Effector memory CD4-positive, alpha-beta T cell (primary cell): ENCODE results near the gene TTLL11.
"Not testable (repeated sequence)": the region's sequence is repeated elsewhere in the genome, so short reads cannot be mapped to it uniquely, and the experiment has no call there.

Experiments
- DNase-seq, 3 donors: peaks; one replicate each; pipeline ENCODE4 v3.0.0-alpha.2; 2020
- H3K27ac ChIP-seq: 2 replicates; pipeline ENCODE4 v1.7.0; 2013; ENCODE audit warnings: mild to moderate bottlenecking, low read length, moderate library complexity; ENCODE audit not compliant: insufficient read depth, poor library complexity, severe bottlenecking
- H3K27me3 ChIP-seq: replicated peaks from 2 replicates; pipeline ENCODE4 v1.7.0; 2013; ENCODE audit warnings: mild to moderate bottlenecking, low read length; ENCODE audit not compliant: insufficient read depth, control insufficient read depth, poor library complexity, severe bottlenecking
- H3K36me3 ChIP-seq: 2 replicates; pipeline ENCODE4 v1.7.0; 2013; ENCODE audit warnings: mild to moderate bottlenecking, low read length, moderate library complexity; ENCODE audit not compliant: control insufficient read depth, insufficient read depth
- H3K4me1 ChIP-seq: 2 replicates; pipeline ENCODE4 v1.7.0; 2013; ENCODE audit warnings: low read length, mild to moderate bottlenecking; ENCODE audit not compliant: control insufficient read depth, insufficient read depth, poor library complexity, severe bottlenecking
- H3K4me3 ChIP-seq: 2 replicates; pipeline ENCODE4 v1.7.0; 2013; ENCODE audit warnings: low read length, low read depth, mild to moderate bottlenecking; ENCODE audit not compliant: insufficient read depth, poor library complexity, severe bottlenecking
- H3K9me3 ChIP-seq: 2 replicates; pipeline ENCODE4 v1.7.0; 2013; ENCODE audit warnings: mild to moderate bottlenecking, low read length, moderate library complexity; ENCODE audit not compliant: control insufficient read depth

TTLL11 gene

DNA sequence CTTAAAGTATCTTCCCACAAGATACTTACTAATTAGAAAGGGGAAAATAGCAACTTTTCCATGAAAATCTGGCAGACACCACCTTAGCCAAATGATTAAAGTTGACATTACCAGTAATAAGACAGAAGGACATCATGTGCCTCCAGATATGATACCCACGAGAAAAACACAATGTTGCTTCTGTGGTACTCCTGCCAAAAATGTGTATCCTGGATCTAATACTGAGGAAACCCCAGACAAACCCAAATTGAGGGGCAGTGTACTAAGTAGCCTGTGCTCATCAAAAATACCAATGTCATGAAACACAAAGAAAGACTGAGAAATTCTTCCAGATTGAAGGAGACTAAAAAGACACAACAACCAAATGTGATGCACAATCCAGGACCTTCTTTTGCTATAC is 85.3 kb downstream of the TTLL11 start:
- Histone ChIP-seq H3K4me3 (no peak overlapping the region), H3K9me3 (no peaks in the 10 kb centered on the region), H3K36me3 (no peaks in the 10 kb centered on the region), H3K27me3 (no peaks in the 10 kb centered on the region), H3K4me1 (no peaks in the 10 kb centered on the region), H3K27ac (no peak overlapping the region)
- DNase-seq, result no peak

DNA sequence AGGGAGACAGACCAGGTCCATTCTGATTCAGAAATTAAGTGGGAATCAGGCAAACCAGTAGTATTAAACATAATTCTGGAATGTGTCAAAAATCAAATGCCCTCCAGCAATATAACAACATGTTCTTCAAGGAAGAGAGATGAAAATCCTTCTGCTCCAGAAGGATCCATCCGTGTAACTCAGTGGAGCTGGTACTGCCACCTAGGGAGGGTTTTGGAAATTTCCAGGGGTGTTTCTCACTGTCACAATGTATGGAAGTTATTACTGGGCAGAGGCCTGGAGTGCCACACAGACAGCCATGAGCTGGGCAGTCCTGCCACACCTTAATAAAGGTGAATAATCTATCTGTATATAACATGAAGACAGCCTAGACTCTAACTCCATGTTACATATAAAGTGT is 87.5 kb downstream of the TTLL11 start:
- H3K27me3 ChIP-seq, result no peaks in the 10 kb centered on the region
- no peak overlapping the region for H3K27ac ChIP-seq
- no peak overlapping the region for H3K4me3 ChIP-seq
- no peaks in the 10 kb centered on the region for H3K9me3 ChIP-seq
- H3K36me3 ChIP-seq, result no peaks in the 10 kb centered on the region
- no peak for DNase-seq
- H3K4me1 ChIP-seq, result no peaks in the 10 kb centered on the region

DNA sequence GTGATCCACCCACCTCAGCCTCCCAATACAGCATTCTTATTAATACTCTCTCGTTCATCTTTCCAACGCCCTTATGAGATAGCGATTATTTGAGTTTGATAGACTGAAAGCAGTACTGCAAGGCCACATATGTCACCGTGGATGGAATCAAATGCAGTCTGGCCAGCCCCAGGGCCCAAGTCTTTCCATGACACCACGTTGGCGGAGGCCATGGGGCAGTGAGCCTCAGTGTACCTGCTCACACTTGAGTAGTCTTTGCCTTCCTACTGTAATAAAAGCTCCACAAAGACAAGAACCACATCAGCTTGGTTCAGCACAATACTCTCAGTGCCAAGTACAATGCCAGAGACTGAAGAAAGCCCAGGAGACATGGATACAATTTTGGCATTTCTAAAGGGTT is 88.5 kb downstream of the TTLL11 start:
- Histone ChIP-seq H3K4me3 (no peak overlapping the region), H3K4me1 (no peaks in the 10 kb centered on the region), H3K27me3 (no peaks in the 10 kb centered on the region), H3K9me3 (no peaks in the 10 kb centered on the region), H3K36me3 (no peaks in the 10 kb centered on the region), H3K27ac (no peak overlapping the region)
- no peak for DNase-seq

DNA sequence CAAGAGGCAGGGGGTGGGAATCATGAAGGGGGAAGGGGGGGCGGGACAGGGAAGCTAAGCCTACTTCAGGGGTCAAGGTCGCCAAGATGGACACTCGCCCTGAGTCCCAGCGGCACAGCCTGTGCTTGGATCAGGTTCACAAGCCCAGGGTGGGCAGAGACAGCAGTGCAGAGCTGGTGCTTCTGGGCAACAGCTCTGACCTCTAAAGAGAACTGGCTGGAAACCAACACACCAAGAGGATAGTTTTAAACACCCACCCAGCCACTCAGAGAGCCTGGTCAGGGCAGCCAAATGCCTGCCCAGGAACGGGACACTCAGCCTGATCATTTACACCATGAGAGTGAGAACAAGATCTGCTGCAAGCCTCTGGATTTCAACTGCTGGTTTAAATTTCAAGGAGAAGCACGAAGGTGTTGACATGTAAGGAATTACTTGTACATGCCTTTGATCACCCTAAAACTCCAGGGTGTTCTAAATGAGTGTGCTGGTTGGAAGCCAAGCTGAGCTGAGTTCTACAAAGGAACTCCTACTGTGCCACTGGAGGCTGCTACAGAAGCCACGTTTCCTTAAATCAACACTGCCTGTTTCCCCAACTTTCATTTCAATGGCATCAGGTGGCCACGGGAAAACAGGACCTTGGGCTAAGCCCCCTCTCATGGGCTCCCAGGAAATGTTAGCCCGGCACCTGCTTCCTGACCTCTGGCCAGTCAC is 91.5 kb downstream of the TTLL11 start:
- DNase-seq, result no peak
- Histone ChIP-seq H3K27ac (no peak overlapping the region), H3K36me3 (no peaks in the 10 kb centered on the region), H3K4me1 (no peaks in the 10 kb centered on the region), H3K9me3 (no peaks in the 10 kb centered on the region), H3K4me3 (no peak overlapping the region), H3K27me3 (no peaks in the 10 kb centered on the region)

DNA sequence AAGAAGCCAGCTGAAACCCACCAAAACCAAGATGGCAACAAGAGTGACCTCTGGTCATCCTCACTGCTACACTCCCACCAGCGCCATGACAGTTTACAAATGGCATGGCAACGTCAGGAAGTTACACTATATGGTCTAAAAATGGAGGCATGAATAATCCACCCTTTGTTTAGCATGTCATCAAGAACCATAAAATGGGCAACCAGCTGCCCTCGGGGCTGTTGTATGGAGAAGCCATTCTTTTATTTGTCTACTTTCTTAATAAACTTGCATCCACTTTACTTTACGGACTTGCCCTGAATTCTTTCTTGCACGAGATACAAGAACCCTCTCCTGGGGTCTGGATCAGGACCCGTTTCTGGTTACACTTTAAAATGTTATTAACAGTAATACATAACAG is 92.6 kb downstream of the TTLL11 start:
- H3K36me3 ChIP-seq, DNase-seq, H3K9me3 ChIP-seq, H3K27ac ChIP-seq, H3K4me3 ChIP-seq, H3K4me1 ChIP-seq, H3K27me3 ChIP-seq: not testable (repeated sequence)

DNA sequence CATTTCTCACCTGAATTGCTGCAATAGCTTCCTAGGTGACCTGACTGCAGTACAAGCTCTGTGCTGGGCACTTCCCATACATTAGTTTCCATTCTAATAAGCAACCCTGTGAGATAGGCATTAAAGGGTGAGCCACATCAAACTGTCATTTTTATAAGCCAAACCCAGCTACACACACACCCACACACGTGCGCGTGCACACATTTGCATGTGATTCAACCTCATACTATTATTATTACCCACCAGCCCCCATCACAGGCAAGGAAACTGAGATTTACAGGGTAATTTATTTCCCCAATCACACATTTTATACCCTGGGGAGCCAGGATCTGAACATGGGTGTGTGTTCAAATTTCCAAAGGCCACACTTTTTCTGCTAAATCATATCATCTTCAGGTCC is 93.6 kb downstream of the TTLL11 start:
- Histone ChIP-seq H3K27ac (no peak overlapping the region), H3K4me1 (no peaks in the 10 kb centered on the region), H3K9me3 (no peaks in the 10 kb centered on the region), H3K36me3 (no peaks in the 10 kb centered on the region), H3K4me3 (no peak overlapping the region), H3K27me3 (no peaks in the 10 kb centered on the region)
- DNase-seq, result no peak

DNA sequence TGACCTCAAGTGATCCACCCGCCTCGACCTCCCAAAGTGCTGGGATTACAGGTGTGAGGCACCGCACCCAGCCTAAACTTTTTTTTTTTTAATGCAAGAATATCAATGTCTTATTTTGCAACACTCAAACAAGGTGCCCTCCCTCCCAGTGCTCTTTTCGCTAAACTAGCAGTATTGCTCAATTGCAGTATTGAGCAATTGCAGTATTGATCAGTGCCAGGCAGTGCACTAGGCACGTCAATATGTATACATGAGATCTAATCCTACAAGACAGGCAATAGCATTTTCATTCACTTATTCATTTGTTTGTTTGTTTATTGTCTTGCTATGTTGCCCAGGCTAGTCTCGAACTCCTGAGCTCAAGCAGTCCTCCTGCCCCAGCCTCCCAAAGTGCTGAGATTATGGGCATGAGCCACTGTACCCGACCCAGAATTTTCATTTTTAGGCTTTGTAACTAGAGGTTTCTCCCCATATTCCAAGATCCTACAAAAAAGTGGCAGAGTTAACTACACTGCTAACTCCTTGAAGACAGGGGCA is 94.5 kb downstream of the TTLL11 start:
- no peak for DNase-seq
- Histone ChIP-seq H3K4me1 (no peaks in the 10 kb centered on the region), H3K27me3 (no peaks in the 10 kb centered on the region), H3K36me3 (no peaks in the 10 kb centered on the region), H3K27ac (no peak overlapping the region), H3K4me3 (no peak overlapping the region), H3K9me3 (no peaks in the 10 kb centered on the region)

DNA sequence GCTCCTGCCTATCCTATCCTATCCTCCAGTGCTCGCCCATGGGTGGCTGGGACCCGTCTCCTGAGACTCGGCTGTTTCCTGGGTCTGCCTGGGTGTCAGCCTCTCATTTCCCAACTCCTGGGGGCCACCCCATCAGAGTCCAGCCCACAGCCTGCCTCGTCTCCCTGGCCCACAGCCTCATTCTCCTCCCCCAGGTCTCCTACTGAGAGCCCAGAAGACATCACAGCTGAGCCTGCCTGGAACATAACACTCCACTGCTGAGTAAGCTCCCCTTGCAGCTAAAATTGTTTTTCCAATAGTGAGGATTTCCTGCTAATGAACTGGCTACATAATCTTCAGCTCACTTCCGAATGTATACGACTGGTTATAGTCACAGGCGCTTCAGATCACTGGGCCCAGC is 95.3 kb downstream of the TTLL11 start:
- no peak for DNase-seq
- Histone ChIP-seq H3K4me1 (no peaks in the 10 kb centered on the region), H3K9me3 (no peaks in the 10 kb centered on the region), H3K4me3 (no peak overlapping the region), H3K27ac (no peak overlapping the region), H3K36me3 (no peaks in the 10 kb centered on the region), H3K27me3 (no peaks in the 10 kb centered on the region)

DNA sequence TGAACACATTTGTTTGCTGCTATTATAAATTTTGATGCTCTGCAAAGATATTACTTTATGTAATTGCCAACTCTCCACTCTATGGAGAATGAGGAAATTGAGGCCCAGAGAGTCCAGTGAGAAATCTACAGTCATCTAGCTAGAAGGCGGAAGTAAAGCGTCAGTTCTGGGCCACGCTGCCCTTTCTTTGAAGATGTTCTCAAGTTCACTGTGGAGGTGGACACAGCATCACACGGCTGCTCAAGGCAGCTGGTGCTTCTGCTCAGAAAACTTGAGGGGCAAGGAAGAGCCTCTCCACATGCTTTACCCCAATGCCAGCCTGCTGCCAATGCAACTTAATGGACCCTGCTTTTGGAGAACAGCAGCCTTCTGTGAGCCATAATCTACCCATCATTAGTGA is 96.3 kb downstream of the TTLL11 start:
- no peak for DNase-seq
- Histone ChIP-seq H3K4me3 (no peak overlapping the region), H3K9me3 (no peaks in the 10 kb centered on the region), H3K27me3 (no peaks in the 10 kb centered on the region), H3K4me1 (no peaks in the 10 kb centered on the region), H3K36me3 (no peaks in the 10 kb centered on the region), H3K27ac (no peak overlapping the region)

DNA sequence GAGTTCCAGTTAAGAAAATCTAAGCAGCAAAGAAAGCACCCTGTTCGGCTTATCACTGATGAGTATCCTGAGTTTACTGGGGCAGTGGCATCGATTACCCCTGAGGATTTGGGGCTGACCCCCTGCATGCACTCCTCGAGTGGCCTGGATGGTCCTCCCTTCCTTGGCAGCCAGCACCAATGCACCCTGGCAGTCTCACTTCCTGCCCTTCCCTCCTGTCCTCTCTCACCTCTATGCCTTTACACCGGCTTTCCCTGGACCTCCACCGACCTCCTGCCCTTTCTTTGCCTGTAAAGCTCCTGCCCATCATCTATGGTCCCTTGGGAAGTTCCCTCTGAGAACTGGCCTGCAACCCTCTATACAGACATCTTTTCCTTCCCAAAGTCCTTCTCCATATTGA is 97.1 kb downstream of the TTLL11 start:
- DNase-seq, result no peak
- H3K27ac ChIP-seq, result no peak overlapping the region
- H3K36me3 ChIP-seq, result no peaks in the 10 kb centered on the region
- no peaks in the 10 kb centered on the region for H3K9me3 ChIP-seq
- no peaks in the 10 kb centered on the region for H3K27me3 ChIP-seq
- H3K4me3 ChIP-seq, result no peak overlapping the region
- no peaks in the 10 kb centered on the region for H3K4me1 ChIP-seq
